HepG2 (cell line): Measurements from ENCODE around the gene CIT. TPM values are rescaled to one million over a fixed set of nuclear protein-coding genes. Genes with fewer than 3 reads are reported as not detected.
A peak's percentile ranks its signal among the peaks of the same experiment; 100 is the strongest.

ENCODE experiments used
- ATAC-seq: fragments of 200-7000 bp; cut with Tn5 transposase; 3 replicates; pipeline ENCODE4 v1.9.1; 2020; ENCODE audit warnings: mild to moderate bottlenecking, moderate library complexity
- BruUV-seq: library from RNA; stranded (reverse); fragments of 400-500 nt; replicated peaks from 2 replicates; lab custom pipeline; 2021; lab: Mats Ljungman, UMichigan
- CTCF ChIA-PET: fragments of 300-600 bp; formaldehyde crosslinking; extraction: SDS; loops from one replicate; lab custom pipeline; 2021; ENCODE audit warnings: low total read pairs, inconsistent platforms, low intra/inter-chr PET ratio; lab: Yijun Ruan, JAX
- POLR2A ChIA-PET: fragments of 350-600 bp; sonication (Branson Sonifier 250); formaldehyde crosslinking; loops from one replicate; lab custom pipeline; 2020; ENCODE audit warnings: antibody characterized with exemption, inconsistent platforms; lab: Yijun Ruan, JAX
- DNase-seq: peaks from one replicate; pipeline ENCODE4 v3.0.0-alpha.2; 2015; ENCODE audit warnings: low spot score
- FAIRE-seq: peaks from 3 replicates; lab custom pipeline; 2011; peaks lifted over from hg19 to GRCh38; lab: Jason Lieb, UNC
- H2AFZ ChIP-seq: one replicate; pipeline ENCODE4 v1.6.1; 2011; ENCODE audit warnings: low read length, inconsistent platforms
- H3K27ac ChIP-seq: fragments of 300-600 bp; 3 replicates; pipeline ENCODE4 v1.8.0; 2011; ENCODE audit warnings: mixed run types, mild to moderate bottlenecking, mixed read lengths, low read length, inconsistent platforms; ENCODE audit not compliant: insufficient read depth; ENCODE audit errors: extremely low read length
- H3K27me3 ChIP-seq, 2 experiments: fragments of 200-600 bp in 1 of 2; 2 replicates in 1 of 2; 3 replicates in 1 of 2; pipeline versions ENCODE4 v1.6.0 to v1.8.0; 2011; ENCODE audit warnings: low read length in 2 of 2, mild to moderate bottlenecking in 2 of 2, moderate library complexity in 2 of 2, inconsistent platforms in 1 of 2; ENCODE audit not compliant: insufficient read depth in 2 of 2, control insufficient read depth in 1 of 2
- H3K36me3 ChIP-seq, 2 experiments: fragments of 200-600 bp in 1 of 2; replicated peaks in 1 of 2; 2 replicates in 1 of 2; 3 replicates in 1 of 2; pipeline versions ENCODE4 v1.5.1 to v1.8.0; 2011; ENCODE audit warnings: low read length in 2 of 2, inconsistent platforms in 1 of 2; ENCODE audit not compliant: insufficient read depth in 2 of 2, control insufficient read depth in 1 of 2
- H3K4me1 ChIP-seq: 2 replicates; pipeline ENCODE4 v1.5.1; 2012; ENCODE audit warnings: low read length, inconsistent platforms; ENCODE audit not compliant: insufficient read depth
- H3K4me2 ChIP-seq: 2 replicates; pipeline ENCODE4 v1.6.0; 2011; ENCODE audit warnings: low read depth, low read length, inconsistent platforms
- H3K4me3 ChIP-seq, 3 experiments: fragments of 200-600 bp in 1 of 3; sonication (generic), shearing (Covaris generic) in 1 of 3; replicated peaks in 1 of 3; 2 replicates each; pipeline ENCODE4 v1.5.1; 2011 to 2016; ENCODE audit warnings: low read length in 3 of 3, inconsistent platforms in 2 of 3, low read depth in 2 of 3, mild to moderate bottlenecking in 2 of 3, control low read depth in 1 of 3, mixed read lengths in 1 of 3; ENCODE audit not compliant: insufficient read depth in 1 of 3
- H3K79me2 ChIP-seq: one replicate; pipeline ENCODE4 v1.6.1; 2011; ENCODE audit warnings: low read length, inconsistent platforms; ENCODE audit not compliant: insufficient read depth
- H3K9ac ChIP-seq: 2 replicates; pipeline ENCODE4 v1.6.0; 2011; ENCODE audit warnings: mild to moderate bottlenecking, low read depth, low read length, inconsistent platforms; ENCODE audit not compliant: insufficient read depth
- H3K9me3 ChIP-seq: 2 replicates; pipeline ENCODE4 v1.5.1; 2012; ENCODE audit warnings: mild to moderate bottlenecking, low read length
- H4K20me1 ChIP-seq: 2 replicates; pipeline ENCODE4 v1.6.0; 2011; ENCODE audit warnings: inconsistent platforms, mild to moderate bottlenecking, low read length, moderate library complexity; ENCODE audit not compliant: insufficient read depth
- AGO2 ChIP-seq: fragments of 200-400 bp; formaldehyde crosslinking; optimal IDR thresholded peaks from 2 replicates; pipeline ENCODE3; 2017; ENCODE audit warnings: mild to moderate bottlenecking, low read depth, low read length, moderate library complexity
- BCL6 ChIP-seq: IDR thresholded peaks from 2 replicates; pipeline ENCODE4 v1.6.1; 2016; ENCODE audit warnings: missing genetic modification reagents, missing compliant biosample characterization
- CBX5 ChIP-seq: sonication (generic); formaldehyde crosslinking; IDR thresholded peaks from 2 replicates; pipeline ENCODE4 v1.4.0; 2020; ENCODE audit warnings: missing genetic modification reagents, borderline replicate concordance
- DNMT3B ChIP-seq: conservative IDR thresholded peaks from 2 replicates; pipeline ENCODE4 v1.6.1; 2016; ENCODE audit warnings: missing biosample characterization, control low read depth
- EED ChIP-seq: sonication (generic); formaldehyde crosslinking; IDR thresholded peaks from 2 replicates; pipeline ENCODE4 v1.5.0; 2020; ENCODE audit warnings: mild to moderate bottlenecking, missing genetic modification reagents
- FOXJ3 ChIP-seq: sonication (generic); formaldehyde crosslinking; IDR thresholded peaks from 2 replicates; pipeline ENCODE4 v1.4.0; 2020; ENCODE audit warnings: missing genetic modification reagents, mild to moderate bottlenecking, borderline replicate concordance
- KLF13 ChIP-seq: sonication (generic); formaldehyde crosslinking; IDR thresholded peaks from 2 replicates; pipeline ENCODE4 v1.4.0; 2020; ENCODE audit warnings: mild to moderate bottlenecking, missing genetic modification reagents
- MATR3 ChIP-seq: sonication (generic); formaldehyde crosslinking; IDR thresholded peaks from 2 replicates; pipeline ENCODE4 v1.4.0; 2020; ENCODE audit warnings: missing genetic modification reagents
- RARA ChIP-seq: IDR thresholded peaks from 2 replicates; pipeline ENCODE4 v1.6.1; 2016; ENCODE audit warnings: missing genetic modification reagents, missing compliant biosample characterization
- SP1 ChIP-seq, 2 experiments: fragments of 450-650 bp in 1 of 2; sonication (generic) in 1 of 2; formaldehyde crosslinking in 1 of 2; IDR thresholded peaks; 2 replicates each; pipeline versions ENCODE4 v1.4.0 to v1.6.1; 2016 to 2020; ENCODE audit warnings: missing genetic modification reagents in 1 of 2
- SRF ChIP-seq: IDR thresholded peaks from 2 replicates; pipeline ENCODE4 v1.6.1; 2011; ENCODE audit warnings: mild to moderate bottlenecking, low read depth, low read length, moderate library complexity
- TAF1 ChIP-seq: sonication (generic); formaldehyde crosslinking; IDR thresholded peaks from 2 replicates; pipeline ENCODE4 v1.4.0; 2020; ENCODE audit warnings: missing genetic modification reagents
- TAF15 ChIP-seq: fragments of 200-400 bp; formaldehyde crosslinking; IDR thresholded peaks from one replicate; pipeline ENCODE4 v1.6.1; 2018; ENCODE audit warnings: mild to moderate bottlenecking, low read depth, low read length; ENCODE audit not compliant: poor library complexity, severe bottlenecking
- ZFX ChIP-seq: sonication (generic); formaldehyde crosslinking; IDR thresholded peaks from 2 replicates; pipeline ENCODE4 v1.4.0; 2020; ENCODE audit warnings: mild to moderate bottlenecking, low read depth, missing genetic modification reagents, moderate library complexity
- ZNF180 ChIP-seq: sonication (generic); formaldehyde crosslinking; IDR thresholded peaks from 2 replicates; pipeline ENCODE4 v1.4.0; 2020; ENCODE audit warnings: low read depth, missing genetic modification reagents, borderline replicate concordance
- ZNF230 ChIP-seq: sonication (generic); formaldehyde crosslinking; IDR thresholded peaks from 2 replicates; pipeline ENCODE4 v1.4.0; 2020; ENCODE audit warnings: mild to moderate bottlenecking, missing genetic modification reagents
- ZNF30 ChIP-seq: sonication (generic); formaldehyde crosslinking; IDR thresholded peaks from 2 replicates; pipeline ENCODE4 v1.5.0; 2020; ENCODE audit warnings: mild to moderate bottlenecking, missing genetic modification reagents
- ZNF614 ChIP-seq: IDR thresholded peaks from 2 replicates; pipeline ENCODE4 v1.6.1; 2018; ENCODE audit warnings: missing biosample characterization, missing genetic modification reagents, inconsistent platforms, borderline replicate concordance
- ZNF660 ChIP-seq: sonication (generic); formaldehyde crosslinking; IDR thresholded peaks from 2 replicates; pipeline ENCODE4 v1.5.1; 2020; ENCODE audit warnings: mild to moderate bottlenecking, low read depth, missing genetic modification reagents, borderline replicate concordance
- ZNF720 ChIP-seq: sonication (generic); formaldehyde crosslinking; IDR thresholded peaks from 2 replicates; pipeline ENCODE4 v1.4.0; 2020; ENCODE audit warnings: missing genetic modification reagents
- ZNF790 ChIP-seq: sonication (generic); formaldehyde crosslinking; IDR thresholded peaks from 2 replicates; pipeline ENCODE4 v1.8.0; 2022; ENCODE audit warnings: missing genetic modification reagents, mild to moderate bottlenecking, borderline replicate concordance
- in situ Hi-C: cut with HindIII; loops from 2 replicates; pipeline ENCODE4 v1.10.0; 2017; ENCODE audit warnings: low pct_unique_long_range_greater_than_20kb; ENCODE audit not compliant: extremely low pct_ligation_motif_present
- intact Hi-C: fragments of 100-400 bp; cut with micrococcal nuclease; formaldehyde crosslinking; loops from one replicate; pipeline ENCODE4 v1.10.0; 2022; ENCODE audit not compliant: unreplicated experiment
- polyA plus RNA-seq, 8 experiments: library from polyadenylated mRNA; depleted of rRNA in 3 of 8; stranded (reverse) in 7 of 8; unstranded in 1 of 8; fragments of >200 nt; fragmentation: Illumina TruSeq in 4 of 8; extraction: Trizol in 4 of 8; gene quantifications; 2 replicates each; pipeline versions ENCODE4 v1.2.1 to v1.2.3, GENCODE V29; 2011 to 2016; ENCODE audit warnings: low read depth in 4 of 8, missing spikeins in 1 of 8, mixed read lengths in 1 of 8; ENCODE audit not compliant: insufficient read depth in 1 of 8
- total RNA-seq, 5 experiments: library from RNA; depleted of rRNA; stranded (reverse); fragments of >200 nt; fragmentation: Illumina TruSeq; extraction: Trizol; gene quantifications; 2 replicates each; pipeline ENCODE4 v1.2.3, GENCODE V29; 2016; ENCODE audit warnings: low read depth in 1 of 5
- TF ChIP-seq, protein P1 (sequence below): sonication (generic); formaldehyde crosslinking; IDR thresholded peaks from 2 replicates; pipeline ENCODE4 v1.8.0; 2022; ENCODE audit warnings: mild to moderate bottlenecking, missing genetic modification reagents, moderate library complexity

The CIT gene
- total and polyA plus RNA-seq, 2 of the 13 experiments (the other 11 are each of a cell fraction or from before 2014, with no cell fraction given), result 7.7 to 11.7 TPM

DNA sequence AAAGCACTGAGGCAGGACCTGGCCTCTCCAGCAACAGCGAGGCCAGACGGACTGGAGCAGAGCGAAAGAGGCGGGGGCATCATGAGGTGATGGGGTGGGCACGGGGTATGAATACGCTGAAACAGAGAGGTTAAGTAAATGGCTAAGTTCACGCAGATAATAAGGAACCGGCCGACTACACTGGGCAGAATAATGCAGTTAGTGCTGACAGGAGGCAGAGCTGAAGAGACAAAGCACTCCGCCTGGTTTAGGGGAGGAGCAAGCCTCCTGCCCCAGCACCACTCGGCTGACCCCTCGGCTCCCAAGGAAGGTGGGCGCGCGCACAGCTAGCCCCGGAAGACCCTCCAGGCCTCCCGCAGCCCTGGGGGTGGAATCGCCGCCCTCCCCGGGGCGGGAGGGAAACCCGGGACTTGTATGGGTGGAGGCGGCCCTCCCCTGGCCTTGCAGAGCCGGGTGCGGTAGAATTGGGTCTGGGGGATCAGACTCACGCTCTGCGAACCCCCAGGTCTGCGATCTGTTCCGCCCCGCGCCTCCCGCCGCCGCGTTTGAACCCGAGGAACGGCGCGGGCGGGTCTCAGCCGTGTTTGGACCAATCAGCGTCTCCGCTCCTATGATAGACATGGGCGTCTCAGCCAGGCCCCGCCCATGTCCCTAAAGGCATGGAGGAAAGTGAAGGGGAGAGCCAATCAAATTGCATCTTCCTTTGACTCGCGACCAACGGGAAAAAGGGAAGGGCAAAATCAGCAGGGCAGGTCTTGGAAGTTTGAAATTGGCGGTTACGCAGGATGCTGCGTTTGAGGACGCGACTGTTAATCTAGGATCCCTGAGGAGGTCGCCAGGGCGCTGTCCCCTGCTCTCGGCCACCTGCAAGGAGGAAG is at the start of gene CIT (continued):
- no peak for TF ChIP-seq ZNF30 (CRISPR knock-in tag)
- peak; percentile 47; the same call in 1 of the 2 replicates for TF ChIP-seq TAF1 (CRISPR knock-in tag)
- TF ChIP-seq SRF, result peak; percentile 36; the same call in 1 of the 2 replicates
- no peak for TF ChIP-seq SP1 (IDR thresholded peaks at IDR 0.05)
- peak; percentile 77 for TF ChIP-seq SP1 (CRISPR knock-in tag; IDR thresholded peaks at IDR 0.05)

DNA sequence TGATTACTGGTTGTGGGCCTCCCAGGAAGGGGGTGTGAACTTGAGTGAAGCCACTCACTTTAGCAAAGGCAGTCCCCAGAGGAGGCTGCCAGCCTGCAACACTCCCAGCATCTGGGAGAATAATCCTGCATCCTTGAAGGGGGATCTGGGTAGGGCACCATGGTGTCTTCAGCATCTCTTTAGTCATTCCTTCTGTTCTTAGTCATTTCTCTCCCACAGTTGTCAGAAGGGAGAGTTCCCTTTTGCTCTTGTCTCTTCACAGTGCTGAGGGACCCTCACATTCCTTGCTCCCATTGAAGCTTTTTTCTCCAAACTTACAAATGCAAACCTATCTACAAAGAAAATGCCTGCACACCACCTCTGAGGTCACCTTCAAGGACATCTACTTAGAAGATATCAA is 48.1 kb upstream of the CIT start:
- no peak overlapping the region for H3K27ac ChIP-seq
- H3K4me1 ChIP-seq, result no peaks in the 10 kb centered on the region
- no peaks in the 10 kb centered on the region for H3K9me3 ChIP-seq
- H3K4me3 ChIP-seq, result no peak overlapping the region
- H3K36me3 ChIP-seq, result no peaks in the 10 kb centered on the region
- FAIRE-seq (no peak), ATAC-seq (no peak), DNase-seq (no peak)
- no TSS peak for BruUV-seq
- in situ Hi-C loops, result no loop called here
- intact Hi-C loops, result no loop called here
- ChIA-PET CTCF (no interaction called here), POLR2A (no interaction called here)
- peaks cover 0 to 10% of the 10 kb centered on the region in 2 experiments; a peak in 1 of 5 replicates for H3K27me3 ChIP-seq
- no peaks in the 10 kb centered on the region for H3K79me2 ChIP-seq
- H3K9ac ChIP-seq, result no peak overlapping the region
- H4K20me1 ChIP-seq, result no peaks in the 10 kb centered on the region
- H3K4me2 ChIP-seq, result no peak overlapping the region
- TF ChIP-seq FOXJ3 (CRISPR knock-in tag) (no peak), ZFX (CRISPR knock-in tag) (no peak), KLF13 (CRISPR knock-in tag) (no peak), EED (CRISPR knock-in tag) (no peak), ZNF614 (CRISPR knock-in tag) (no peak), ZNF660 (no peak), DNMT3B (CRISPR knock-in tag) (no peak), TAF15 (no peak), ZNF720 (CRISPR knock-in tag) (no peak), BCL6 (CRISPR knock-in tag) (no peak), ZNF230 (CRISPR knock-in tag) (no peak), AGO2 (no peak), MATR3 (CRISPR knock-in tag) (no peak), CBX5 (no peak), RARA (CRISPR knock-in tag) (no peak), ZNF180 (no peak), ZNF790 (CRISPR knock-in tag) (no peak)
- TF ChIP-seq, protein P1, sequence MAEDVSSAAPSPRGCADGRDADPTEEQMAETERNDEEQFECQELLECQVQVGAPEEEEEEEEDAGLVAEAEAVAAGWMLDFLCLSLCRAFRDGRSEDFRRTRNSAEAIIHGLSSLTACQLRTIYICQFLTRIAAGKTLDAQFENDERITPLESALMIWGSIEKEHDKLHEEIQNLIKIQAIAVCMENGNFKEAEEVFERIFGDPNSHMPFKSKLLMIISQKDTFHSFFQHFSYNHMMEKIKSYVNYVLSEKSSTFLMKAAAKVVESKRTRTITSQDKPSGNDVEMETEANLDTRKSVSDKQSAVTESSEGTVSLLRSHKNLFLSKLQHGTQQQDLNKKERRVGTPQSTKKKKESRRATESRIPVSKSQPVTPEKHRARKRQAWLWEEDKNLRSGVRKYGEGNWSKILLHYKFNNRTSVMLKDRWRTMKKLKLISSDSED (CRISPR knock-in tag), result no peak
- H2AFZ ChIP-seq, result no peak overlapping the region
